ENCODE data around the gene F8.

DNA sequence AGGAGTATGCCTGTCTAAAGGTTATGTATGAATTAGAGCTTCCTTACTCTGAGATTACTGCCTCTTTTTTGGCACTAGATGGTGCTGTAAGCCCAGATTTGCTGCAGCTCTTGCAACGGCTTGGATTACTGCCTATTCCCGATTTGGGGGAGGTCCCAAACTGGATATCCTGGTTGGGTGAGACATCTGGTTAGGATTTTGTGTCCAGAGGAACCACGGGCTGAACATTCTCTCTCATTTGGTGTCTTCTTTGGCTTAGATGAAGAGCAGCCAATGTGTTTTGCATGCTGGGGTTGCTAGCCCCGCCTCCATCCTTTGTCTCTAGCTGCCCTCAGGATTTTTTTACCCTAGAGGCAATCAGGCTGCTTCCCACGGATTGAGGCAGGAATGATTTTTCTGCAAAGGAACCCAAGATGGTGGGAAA lies 104.5 kb downstream of the F8 start:
- TF ChIP-seq, protein P1, sequence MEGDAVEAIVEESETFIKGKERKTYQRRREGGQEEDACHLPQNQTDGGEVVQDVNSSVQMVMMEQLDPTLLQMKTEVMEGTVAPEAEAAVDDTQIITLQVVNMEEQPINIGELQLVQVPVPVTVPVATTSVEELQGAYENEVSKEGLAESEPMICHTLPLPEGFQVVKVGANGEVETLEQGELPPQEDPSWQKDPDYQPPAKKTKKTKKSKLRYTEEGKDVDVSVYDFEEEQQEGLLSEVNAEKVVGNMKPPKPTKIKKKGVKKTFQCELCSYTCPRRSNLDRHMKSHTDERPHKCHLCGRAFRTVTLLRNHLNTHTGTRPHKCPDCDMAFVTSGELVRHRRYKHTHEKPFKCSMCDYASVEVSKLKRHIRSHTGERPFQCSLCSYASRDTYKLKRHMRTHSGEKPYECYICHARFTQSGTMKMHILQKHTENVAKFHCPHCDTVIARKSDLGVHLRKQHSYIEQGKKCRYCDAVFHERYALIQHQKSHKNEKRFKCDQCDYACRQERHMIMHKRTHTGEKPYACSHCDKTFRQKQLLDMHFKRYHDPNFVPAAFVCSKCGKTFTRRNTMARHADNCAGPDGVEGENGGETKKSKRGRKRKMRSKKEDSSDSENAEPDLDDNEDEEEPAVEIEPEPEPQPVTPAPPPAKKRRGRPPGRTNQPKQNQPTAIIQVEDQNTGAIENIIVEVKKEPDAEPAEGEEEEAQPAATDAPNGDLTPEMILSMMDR (IDR thresholded peaks at IDR 0.05; ENCODE audit: poor library complexity, severe bottlenecking) = peak; percentile 87
- TF ChIP-seq, protein P2, sequence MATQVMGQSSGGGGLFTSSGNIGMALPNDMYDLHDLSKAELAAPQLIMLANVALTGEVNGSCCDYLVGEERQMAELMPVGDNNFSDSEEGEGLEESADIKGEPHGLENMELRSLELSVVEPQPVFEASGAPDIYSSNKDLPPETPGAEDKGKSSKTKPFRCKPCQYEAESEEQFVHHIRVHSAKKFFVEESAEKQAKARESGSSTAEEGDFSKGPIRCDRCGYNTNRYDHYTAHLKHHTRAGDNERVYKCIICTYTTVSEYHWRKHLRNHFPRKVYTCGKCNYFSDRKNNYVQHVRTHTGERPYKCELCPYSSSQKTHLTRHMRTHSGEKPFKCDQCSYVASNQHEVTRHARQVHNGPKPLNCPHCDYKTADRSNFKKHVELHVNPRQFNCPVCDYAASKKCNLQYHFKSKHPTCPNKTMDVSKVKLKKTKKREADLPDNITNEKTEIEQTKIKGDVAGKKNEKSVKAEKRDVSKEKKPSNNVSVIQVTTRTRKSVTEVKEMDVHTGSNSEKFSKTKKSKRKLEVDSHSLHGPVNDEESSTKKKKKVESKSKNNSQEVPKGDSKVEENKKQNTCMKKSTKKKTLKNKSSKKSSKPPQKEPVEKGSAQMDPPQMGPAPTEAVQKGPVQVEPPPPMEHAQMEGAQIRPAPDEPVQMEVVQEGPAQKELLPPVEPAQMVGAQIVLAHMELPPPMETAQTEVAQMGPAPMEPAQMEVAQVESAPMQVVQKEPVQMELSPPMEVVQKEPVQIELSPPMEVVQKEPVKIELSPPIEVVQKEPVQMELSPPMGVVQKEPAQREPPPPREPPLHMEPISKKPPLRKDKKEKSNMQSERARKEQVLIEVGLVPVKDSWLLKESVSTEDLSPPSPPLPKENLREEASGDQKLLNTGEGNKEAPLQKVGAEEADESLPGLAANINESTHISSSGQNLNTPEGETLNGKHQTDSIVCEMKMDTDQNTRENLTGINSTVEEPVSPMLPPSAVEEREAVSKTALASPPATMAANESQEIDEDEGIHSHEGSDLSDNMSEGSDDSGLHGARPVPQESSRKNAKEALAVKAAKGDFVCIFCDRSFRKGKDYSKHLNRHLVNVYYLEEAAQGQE (IDR thresholded peaks at IDR 0.05; ENCODE audit: borderline replicate concordance) = peak; percentile 65
- no peak for TF ChIP-seq EP300 (conservative IDR thresholded peaks at IDR 0.05; ENCODE audit: poor library complexity, severe bottlenecking)
